ENCODE data around the gene CLTA. TPM values are rescaled to one million over a fixed set of nuclear protein-coding genes. Genes with fewer than 3 reads are reported as not detected.

The CLTA gene
- total RNA-seq, 1 donor from 2014 or later = 165 TPM

DNA sequence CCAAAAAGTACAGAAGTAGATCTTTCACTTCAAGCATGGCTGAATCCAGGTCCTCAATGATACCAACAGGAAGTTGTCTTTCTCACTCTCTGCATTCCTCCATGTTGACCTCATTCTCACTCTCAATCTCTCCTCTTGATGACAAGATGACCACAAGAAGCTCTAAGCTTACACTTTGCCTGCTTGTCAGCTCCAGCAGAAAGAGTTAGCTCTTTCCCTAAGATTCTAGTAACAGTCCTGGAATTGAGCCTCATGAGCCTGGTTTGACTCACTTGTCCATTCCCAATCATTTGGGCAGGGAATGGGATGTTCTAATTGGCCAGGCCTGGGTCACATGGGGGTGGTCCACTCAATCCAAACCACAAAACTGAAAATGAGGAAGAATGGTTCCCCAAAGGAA lies 3.3 kb upstream of the CLTA start:
- intact Hi-C loops (cut with micrococcal nuclease) = no loop called here

DNA sequence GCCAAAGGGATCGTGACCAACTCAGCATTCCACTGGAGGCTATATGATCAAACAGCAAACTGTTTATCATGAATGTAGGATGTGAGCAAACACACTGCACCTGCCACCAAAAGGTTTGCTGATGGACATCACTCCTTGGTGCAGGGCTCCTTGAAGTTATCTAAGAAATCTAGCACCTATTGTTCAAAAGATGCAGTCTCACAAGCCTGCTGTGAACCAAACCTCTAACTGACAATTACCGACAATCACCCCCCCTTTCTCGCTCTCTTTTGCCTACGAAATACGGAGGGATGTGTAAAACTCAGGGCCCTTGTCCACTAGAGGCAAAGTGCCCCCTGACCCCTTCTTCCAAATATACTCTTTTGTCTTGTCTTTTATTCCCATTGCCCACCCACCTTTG lies 2.5 kb upstream of the CLTA start:
- intact Hi-C loops (cut with micrococcal nuclease) = no loop called here

- intact Hi-C loops (cut with micrococcal nuclease) = loop anchor here (1.0 to 5.0 kb wide), 7 partner anchors 38 to 297 kb away; partner anchors contain the start of genes GLIPR2, GNE, RECK and RNF38
Observed at GRCh38 chr9:36189976-36190375, 745 bp upstream of the CLTA start.

DNA sequence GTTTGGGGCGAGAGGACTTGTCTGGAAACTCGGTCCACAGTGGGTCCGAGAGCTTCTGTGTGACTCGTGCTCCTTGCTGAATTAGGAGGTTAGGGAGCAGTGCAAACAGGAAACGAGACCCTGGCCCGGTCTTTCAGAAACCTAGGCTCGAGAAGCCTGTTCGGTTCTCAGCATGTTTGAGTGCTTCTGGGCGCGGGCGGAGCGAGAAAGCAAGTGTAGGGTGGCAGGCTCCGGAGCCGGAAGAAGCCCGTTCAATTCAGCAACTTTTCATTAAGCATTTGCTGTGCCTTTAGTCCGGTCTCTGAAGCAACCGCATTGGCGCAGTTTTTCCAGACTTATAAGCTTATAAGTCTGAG lies 547 bp downstream of the CLTA start:
- intact Hi-C loops (cut with micrococcal nuclease) = loop anchor here (2.0 to 5.0 kb wide), 4 partner anchors 54 to 296 kb away; partner anchors contain the start of genes GLIPR2 and RECK

GRCh38 chr9:36191686-36192085 lies 965 bp downstream of the CLTA start:
- intact Hi-C loops (cut with micrococcal nuclease) = loop anchor here (2.0 to 5.0 kb wide), 4 partner anchors 55 to 296 kb away; partner anchors contain the start of genes GLIPR2 and RECK

- intact Hi-C loops (cut with micrococcal nuclease) = loop anchor here (5.0 kb wide), 2 partner anchors 155 to 295 kb away; partner anchors contain the start of gene RECK
Observed at GRCh38 chr9:36192196-36192595, 1.5 kb downstream of the CLTA start.

DNA sequence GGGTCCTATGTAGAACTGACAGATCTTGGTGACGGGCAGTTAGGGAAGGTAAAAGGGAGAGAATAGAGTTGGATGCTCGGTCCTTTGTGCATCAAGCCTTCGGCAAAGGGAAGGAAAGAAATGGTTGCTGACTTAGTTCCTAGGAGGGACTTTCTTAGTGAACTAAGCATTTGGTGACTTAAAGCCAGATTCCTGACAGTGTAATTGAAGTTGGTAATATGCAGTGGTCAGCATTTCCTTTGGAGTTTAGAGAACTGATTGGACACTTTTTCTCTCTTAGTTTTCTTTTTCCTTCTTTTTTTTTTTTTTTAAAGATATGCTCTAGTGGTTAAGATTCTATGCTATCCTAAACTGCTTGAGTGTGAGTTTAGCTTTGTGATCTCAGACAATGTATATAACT lies 2.3 kb downstream of the CLTA start:
- intact Hi-C loops (cut with micrococcal nuclease) = loop anchor here (5.0 kb wide), 2 partner anchors 156 to 294 kb away; partner anchors contain the start of gene RECK

GRCh38 chr9:36194326-36195000 lies 3.7 kb downstream of the CLTA start:
- intact Hi-C loops (cut with micrococcal nuclease) = loop anchor here (5.0 kb wide), 2 partner anchors 157 to 293 kb away; partner anchors contain the start of gene RECK

DNA sequence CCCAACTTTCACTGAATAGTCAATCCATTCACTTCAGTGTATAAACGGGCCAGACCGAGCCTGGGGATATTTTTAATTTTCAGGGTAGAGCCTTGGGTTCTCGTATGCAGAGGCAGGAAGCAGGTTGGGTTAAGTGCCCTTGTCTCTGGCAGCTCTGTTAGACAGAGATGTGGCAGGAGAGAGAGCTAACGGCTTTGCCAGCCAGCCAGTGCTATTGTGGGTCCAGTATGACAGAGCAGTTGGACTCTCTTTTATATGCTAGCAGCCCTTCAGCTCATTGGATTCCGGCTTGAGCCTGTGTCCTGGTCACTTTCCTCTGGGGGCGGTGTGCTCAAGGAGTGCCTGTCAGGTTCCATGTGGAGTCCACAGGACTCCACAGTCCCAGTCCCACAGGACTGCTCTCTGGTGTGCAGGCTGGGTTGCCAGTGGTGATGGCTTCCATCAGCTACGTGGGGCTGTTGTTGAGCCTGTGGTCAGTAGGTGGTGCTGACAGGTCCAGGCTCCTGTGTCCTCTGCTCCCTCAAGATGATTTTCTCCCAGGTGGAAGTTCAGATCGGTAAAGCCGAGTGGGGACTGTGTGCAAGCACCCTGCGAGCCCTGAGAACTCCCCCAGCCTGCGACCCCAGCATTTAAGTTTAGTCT lies 14.3 kb downstream of the CLTA start:
- intact Hi-C loops (cut with micrococcal nuclease) = no loop called here

DNA sequence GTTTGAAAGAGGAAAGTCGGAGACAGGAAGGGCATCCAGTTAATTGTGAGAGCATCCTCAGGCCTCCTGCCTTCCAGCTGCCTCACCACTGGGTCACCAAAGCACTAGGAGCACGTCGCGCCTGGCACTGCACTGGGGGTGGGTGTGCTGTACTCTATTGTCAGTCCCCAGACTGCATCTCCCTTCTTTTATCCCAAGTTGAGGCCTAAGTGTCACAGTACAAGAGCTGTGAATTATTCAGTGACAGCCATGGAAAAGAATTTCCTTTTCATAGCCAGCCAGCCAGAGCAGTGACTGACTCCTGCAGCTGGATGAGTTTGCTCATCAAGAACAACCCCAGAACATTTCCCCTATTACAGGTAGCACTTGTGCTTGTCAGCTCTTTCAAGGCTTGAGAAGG lies 16.3 kb downstream of the CLTA start:
- intact Hi-C loops (cut with micrococcal nuclease) = no loop called here

DNA sequence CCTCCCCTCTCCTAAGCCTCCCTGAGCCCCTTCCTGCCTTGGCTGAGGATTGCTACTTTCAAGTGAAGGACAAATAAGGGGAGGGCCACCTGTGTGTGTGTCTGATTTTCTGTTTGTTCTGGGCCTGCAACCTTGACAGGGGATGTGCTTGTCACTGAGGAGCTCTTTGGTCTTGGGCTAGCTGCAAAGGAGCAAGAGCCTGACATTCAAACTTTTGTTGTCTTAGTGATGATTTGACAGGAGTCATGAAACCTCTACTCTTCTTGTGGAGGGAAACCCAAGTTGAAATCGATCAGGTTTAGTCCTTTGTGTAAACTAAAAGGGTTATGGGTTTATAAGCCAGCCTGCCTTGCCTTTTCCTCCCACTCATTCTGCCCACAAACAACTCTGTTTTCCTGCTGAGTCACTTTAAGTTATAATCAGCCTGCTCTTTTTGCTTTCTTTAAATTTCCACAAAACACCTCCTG lies 16.9 kb downstream of the CLTA start:
- intact Hi-C loops (cut with micrococcal nuclease) = no loop called here

DNA sequence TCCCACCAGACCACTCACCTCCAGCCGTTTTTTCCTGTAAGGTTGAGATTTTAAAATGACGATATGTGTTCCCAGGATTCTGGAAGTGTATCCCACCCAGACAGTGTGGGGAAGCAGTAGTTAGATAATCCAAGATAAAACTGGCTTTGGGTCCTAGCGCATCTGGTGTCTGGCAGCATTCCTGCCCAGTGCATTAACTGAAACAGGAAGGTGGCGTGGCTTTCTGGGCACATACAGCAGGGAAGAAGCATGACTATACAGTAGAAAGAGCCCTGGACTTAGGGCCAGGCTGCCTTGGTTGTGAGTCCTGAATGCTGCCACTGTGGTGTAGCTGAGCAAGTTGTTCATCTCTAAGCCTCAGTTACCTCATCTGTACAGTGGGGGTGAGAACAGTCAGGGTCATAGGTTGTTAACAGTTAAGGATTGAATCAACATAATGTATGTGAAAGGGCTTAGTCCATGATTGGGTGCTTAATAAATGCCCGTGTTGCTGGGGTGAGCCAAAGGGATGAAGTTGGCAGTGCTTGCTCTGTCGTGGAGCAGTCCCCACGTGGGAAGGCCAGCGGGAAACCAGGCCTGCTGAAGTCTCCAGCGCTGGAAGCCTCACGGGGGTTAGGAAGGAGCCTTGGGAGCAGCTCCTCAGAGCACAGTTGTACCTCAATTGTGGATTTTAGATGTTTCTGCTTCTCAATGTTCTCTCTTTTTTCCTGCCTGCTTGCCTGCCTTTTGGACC lies 18.0 kb downstream of the CLTA start:
- intact Hi-C loops (cut with micrococcal nuclease) = no loop called here

DNA sequence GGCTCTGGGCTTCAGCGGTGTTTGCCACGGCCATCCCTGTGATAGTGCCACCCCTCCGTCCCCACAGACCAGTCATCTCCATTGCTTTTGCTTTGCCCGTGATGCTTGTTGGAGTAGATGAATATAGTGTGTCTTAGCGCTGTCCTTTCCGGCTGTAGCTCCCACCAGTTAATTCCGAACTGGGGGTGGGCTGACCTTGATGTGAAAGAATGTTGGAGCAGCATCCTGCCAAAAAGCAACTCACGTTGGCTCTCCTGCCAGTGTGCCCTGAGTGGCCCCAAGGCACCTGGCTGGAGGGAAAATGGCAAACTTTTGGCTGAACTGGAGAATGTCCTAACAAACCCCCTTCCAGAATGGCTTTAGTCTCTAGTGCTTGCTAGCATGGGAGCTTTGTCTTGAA lies 20.0 kb downstream of the CLTA start:
- intact Hi-C loops (cut with micrococcal nuclease) = no loop called here

- intact Hi-C loops (cut with micrococcal nuclease) = no loop called here
Observed at GRCh38 chr9:36211510-36211909, 20.8 kb downstream of the CLTA start.

GRCh38 chr9:36213387-36213786 lies 22.7 kb downstream of the CLTA start:
- intact Hi-C loops (cut with micrococcal nuclease) = no loop called here

DNA sequence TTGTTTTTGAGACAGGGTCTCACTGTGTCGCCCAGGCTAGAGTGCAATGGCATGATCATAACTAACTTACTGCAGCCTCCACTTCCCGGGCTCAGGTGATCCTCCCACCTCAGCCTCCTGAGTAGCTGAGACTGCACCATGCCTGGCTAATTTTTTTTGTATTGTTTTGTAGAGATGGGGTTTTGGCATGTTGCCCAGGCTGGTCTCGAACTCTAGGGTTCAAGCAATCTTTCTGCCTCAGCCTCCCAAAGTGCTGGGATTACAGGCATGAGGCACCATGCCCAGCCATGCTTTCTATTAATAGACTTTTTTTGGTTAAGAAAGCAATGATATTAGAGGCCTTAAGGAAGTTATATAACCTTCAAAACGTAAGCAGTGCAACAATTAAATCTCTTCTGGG lies 23.3 kb downstream of the CLTA start:
- intact Hi-C loops (cut with micrococcal nuclease) = no loop called here

GRCh38 chr9:36214571-36214970 lies 23.9 kb downstream of the CLTA start:
- intact Hi-C loops (cut with micrococcal nuclease) = no loop called here

GRCh38 chr9:36217256-36217968 lies 26.7 kb downstream of the CLTA start:
- intact Hi-C loops (cut with micrococcal nuclease) = no loop called here

DNA sequence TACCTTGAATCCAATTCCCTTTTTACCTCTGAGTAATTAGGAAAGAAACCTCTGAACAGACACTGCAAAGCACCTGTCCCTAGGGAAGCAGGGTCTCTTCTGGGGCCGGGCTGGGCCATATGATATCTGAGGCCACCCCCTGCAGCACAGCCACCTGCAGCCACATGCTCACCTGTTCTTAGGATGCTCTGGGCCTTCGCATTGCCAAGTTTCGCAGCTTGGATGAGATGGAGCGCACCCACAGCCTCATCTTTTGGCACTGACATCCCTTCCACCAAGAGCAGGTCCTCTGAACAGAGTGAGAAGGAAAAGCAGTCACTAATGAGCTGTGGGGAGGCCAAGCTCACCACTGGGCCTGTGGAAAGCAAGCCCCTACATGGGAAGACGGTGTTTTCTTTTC lies 27.3 kb downstream of the CLTA start:
- intact Hi-C loops (cut with micrococcal nuclease) = no loop called here

DNA sequence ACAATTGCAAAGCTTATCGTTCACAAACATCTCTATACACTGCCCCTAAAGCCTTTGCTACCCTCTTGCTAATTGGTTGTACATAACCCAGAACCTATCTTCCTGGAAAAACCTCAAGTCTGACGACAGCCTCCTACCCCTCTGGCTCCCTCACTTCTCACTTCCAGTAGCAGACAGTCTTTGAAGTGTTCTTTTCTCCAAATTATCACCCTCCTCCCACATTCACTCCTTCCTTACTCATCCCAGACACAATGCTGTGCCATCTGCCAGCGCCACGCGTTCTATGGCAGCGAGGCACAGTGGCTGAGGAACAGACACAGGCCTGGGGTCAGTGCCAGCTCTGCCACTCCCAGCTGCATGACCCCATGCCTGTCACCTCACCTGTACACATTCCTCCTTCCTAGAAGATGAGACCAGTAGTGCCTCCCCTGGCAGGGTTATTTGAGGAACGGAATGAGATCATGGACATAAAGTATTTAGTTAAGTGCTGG lies 27.7 kb downstream of the CLTA start:
- intact Hi-C loops (cut with micrococcal nuclease) = no loop called here

GRCh38 chr9:36221667-36222066 lies 30.9 kb downstream of the CLTA start:
- intact Hi-C loops (cut with micrococcal nuclease) = no loop called here

Data from T-helper 2 cell treated with Interferon-gamma antibody and Interleukin-4, amounts not matched to agents 100 ng/mL and 5 ng/mL, for 36 hours (primary cell).